Choroid plexus epithelial cell (primary cell): ENCODE measurements around the gene SRRM2.

Experiments
- DNase-seq: peaks from one replicate; pipeline ENCODE4 v3.0.0-alpha.2; 2010; ENCODE audit warnings: low read depth
- H3K4me3 ChIP-seq: 2 replicates; pipeline ENCODE4 v1.5.1; 2011; ENCODE audit warnings: low read depth, mild to moderate bottlenecking, control low read depth, low read length, moderate library complexity
- TF ChIP-seq, protein P1 (sequence below): conservative IDR thresholded peaks from 2 replicates; pipeline ENCODE4 v1.5.1; 2011; ENCODE audit warnings: low read depth, mild to moderate bottlenecking, control low read depth, inconsistent platforms, low read length, moderate library complexity

SRRM2 gene

DNA sequence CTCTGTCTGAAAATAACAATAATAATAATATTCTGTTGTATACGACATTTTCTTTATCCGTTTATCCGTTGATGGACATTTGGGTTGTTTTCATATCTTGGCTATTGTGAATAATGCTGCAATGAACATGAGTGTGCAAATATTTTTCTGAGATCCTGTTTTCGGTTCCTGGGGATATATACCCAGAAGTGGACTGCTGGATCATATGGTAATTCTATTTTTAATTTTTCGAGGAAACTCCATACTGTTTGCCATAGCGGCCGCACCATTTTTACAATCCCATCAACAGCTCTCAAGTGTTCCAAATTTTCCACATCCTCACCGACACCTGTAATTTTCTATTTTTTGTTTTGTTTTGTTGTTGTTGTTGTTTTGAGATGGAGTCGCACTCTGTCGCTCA is 40.5 kb downstream of the SRRM2 start:
- no peak overlapping the region for H3K4me3 ChIP-seq
- DNase-seq = no peak
- TF ChIP-seq, protein P1, sequence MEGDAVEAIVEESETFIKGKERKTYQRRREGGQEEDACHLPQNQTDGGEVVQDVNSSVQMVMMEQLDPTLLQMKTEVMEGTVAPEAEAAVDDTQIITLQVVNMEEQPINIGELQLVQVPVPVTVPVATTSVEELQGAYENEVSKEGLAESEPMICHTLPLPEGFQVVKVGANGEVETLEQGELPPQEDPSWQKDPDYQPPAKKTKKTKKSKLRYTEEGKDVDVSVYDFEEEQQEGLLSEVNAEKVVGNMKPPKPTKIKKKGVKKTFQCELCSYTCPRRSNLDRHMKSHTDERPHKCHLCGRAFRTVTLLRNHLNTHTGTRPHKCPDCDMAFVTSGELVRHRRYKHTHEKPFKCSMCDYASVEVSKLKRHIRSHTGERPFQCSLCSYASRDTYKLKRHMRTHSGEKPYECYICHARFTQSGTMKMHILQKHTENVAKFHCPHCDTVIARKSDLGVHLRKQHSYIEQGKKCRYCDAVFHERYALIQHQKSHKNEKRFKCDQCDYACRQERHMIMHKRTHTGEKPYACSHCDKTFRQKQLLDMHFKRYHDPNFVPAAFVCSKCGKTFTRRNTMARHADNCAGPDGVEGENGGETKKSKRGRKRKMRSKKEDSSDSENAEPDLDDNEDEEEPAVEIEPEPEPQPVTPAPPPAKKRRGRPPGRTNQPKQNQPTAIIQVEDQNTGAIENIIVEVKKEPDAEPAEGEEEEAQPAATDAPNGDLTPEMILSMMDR = no peak

DNA sequence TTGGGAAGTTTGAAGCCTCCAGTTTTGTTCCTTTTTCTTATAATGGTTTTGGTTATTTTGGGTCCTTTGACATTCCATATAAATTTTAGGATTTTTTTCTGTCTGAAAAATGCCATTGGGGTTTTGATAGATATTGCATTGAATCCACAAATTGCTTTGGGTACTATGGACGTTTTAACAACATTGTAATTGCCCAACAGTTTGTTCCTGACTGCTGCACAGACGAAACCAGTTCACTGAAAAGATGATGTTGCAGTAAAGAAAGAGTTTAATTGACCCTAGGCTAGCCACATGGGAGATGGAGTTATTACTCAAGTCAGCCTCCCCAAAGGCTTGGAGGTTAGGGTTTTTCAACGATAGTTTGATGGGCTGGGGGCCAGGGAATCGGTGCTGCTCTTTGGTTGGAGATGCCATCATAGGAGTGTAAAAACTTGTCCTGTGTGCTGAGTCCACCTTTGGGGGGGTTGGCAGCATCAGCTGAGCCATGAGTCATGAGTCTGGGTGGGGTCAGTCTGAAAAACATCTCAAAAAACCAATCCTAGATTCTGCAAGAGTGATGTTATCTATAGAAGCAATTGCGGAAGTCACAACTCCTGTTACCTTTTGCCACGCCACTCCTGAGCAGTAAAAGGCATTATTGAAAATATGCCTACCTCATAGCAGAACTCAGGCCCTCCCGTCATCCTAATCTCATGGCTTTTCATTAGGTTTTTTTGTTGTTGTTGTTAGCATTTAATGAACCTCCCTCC is 43.1 kb downstream of the SRRM2 start:
- TF ChIP-seq, protein P1 = no peak
- DNase-seq = no peak
- no peak overlapping the region for H3K4me3 ChIP-seq

DNA sequence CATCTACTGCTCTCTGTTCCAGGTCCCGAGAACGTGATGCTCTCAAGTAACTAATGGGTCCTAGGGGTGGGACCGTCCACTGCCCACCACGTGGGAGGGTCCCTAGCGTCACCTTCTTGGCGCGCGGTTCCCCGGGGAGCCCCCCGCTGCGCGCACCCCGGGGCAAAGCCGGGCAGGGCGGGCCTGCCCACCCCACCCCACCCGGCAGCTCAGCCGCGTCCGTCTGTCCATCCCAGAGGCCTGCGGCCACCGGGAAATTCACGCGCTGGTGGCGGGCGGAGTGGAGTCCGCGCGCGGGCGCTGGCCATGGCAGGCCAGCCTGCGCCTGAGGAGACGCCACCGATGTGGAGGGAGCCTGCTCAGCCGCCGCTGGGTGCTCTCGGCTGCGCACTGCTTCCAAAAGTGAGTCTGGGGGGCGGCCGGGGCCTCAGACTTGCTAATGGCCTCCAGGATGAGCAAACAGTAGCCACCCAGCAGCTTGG is 46.3 kb downstream of the SRRM2 start:
- DNase-seq = no peak
- no peak overlapping the region for H3K4me3 ChIP-seq
- TF ChIP-seq, protein P1 = no peak

DNA sequence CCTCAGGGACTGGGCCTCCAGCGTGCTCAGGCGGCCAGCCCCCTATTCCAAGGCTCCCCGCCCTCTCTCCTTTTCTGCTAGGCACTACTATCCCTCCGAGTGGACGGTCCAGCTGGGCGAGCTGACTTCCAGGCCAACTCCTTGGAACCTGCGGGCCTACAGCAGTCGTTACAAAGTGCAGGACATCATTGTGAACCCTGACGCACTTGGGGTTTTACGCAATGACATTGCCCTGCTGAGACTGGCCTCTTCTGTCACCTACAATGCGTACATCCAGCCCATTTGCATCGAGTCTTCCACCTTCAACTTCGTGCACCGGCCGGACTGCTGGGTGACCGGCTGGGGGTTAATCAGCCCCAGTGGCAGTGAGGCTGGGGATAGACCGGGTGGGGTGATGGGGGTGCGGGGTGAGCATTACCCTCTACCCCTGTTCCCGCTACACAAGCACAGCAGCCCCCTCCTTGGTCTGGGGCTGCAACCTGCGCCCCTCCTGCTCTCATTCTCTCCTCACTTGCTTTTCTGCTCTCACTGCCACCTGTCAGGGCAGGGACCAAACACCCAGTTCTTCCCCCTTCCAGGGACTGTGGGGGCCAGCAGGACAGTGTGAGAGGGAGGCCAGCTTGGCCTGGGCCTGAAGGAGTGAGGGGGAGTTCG is 46.9 kb downstream of the SRRM2 start:
- DNase-seq = no peak
- TF ChIP-seq, protein P1 = no peak

DNA sequence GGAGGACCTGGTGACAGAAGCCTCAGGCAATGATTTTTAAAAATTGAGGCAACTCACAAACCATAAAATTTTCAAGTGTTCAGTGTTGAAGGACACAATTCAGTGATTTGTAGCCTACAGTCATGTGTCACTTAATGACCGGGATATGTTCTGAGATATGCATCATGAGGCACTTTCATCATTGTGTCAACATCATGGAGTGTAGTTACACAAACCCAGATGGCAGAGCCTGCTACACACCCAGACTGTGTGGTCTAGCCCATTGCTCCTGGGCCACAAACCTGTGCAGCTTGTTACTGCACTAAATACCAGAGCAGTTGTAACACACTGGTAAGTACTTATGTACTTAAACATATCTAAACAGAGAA is 47.4 kb downstream of the SRRM2 start:
- TF ChIP-seq, protein P1 = no peak
- DNase-seq = peak; percentile 19
- H3K4me3 ChIP-seq = no peak overlapping the region

More for the DNA sequence above, 46.9 kb downstream of the SRRM2 start:
- H3K4me3 ChIP-seq = no peak overlapping the region

DNA sequence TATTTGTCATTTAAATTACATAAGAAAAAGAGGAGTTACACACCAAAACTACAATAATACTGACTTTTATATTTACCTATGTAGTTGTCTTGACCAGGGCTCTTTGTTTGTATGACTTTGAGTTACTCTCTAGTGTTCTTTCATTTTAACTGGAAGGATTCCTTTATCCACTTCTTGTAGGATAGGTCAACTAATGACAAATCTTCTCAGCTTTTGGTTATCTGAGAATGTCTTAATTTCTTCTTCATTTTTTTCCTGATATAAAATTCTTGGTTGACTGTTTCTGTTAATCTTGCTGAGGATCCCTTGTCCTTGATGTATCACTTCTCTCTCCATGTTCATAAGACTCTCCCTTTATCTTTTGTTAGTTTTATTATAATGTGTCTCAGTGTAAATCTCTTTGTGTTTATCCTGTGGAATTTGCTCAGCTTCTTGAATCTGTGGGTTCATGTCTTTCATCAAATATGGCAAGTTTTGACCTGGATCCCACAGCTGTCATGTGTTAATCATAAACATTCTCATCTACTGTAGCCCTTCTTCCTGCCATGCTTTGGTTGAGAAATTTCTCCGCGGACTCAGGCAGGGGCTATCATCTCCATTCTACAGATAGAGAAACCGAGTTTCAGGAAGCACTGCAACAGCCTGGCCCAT is 51.2 kb downstream of the SRRM2 start:
- no peak for DNase-seq
- H3K4me3 ChIP-seq = no peak overlapping the region
- TF ChIP-seq, protein P1 = no peak

DNA sequence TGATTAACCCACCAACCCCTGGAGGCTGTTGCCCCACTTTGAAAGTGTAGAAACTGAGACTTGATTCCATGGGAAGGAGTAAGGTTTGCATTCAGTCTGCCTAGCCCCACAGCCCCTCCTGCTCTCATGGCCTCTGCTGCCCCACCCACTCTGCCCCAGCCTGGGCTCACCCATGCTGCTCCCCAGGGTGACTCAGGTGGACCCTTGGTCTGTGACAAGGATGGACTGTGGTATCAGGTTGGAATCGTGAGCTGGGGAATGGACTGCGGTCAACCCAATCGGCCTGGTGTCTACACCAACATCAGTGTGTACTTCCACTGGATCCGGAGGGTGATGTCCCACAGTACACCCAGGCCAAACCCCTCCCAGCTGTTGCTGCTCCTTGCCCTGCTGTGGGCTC is 52.3 kb downstream of the SRRM2 start:
- DNase-seq = no peak
- H3K4me3 ChIP-seq = no peak overlapping the region
- TF ChIP-seq, protein P1 = no peak
